ENCODE measurements around the gene CEP164. TPM values are rescaled to one million over a fixed set of nuclear protein-coding genes. Genes with fewer than 3 reads are reported as not detected.
A peak's percentile ranks its signal among the peaks of the same experiment; 100 is the strongest.
"Not testable (repeated sequence)": the region's sequence is repeated elsewhere in the genome, so short reads cannot be mapped to it uniquely, and the experiment has no call there.

The CEP164 gene
- total RNA-seq, 1 donor from 2014 or later: 19.6 TPM

GRCh38 chr11:117303646-117304315 lies 23.9 kb upstream of the CEP164 start:
- DNase-seq (ENCODE audit: low read depth in 2 of 2): no peak

DNA sequence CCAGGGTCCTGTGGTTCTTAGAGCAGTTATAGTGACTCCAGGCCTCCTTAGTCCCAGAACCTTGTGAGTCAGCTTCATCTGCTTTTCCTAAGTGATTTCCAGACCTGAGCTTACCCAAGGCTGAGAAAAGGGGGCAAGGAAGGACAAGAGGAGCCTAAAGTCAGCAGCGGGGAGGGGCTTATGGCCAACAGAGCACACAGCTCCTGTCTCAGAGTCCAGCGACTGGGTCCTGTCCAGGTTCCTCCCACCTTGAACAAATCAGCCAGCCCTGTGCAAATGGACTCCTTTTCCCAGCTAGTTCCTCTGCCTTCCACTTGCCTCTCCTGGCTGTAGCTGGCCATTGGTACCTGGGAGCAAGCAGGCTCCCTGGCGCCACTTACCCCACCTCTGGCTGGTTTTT lies 22.5 kb upstream of the CEP164 start:
- no peak for DNase-seq (ENCODE audit: low read depth in 2 of 2)

DNA sequence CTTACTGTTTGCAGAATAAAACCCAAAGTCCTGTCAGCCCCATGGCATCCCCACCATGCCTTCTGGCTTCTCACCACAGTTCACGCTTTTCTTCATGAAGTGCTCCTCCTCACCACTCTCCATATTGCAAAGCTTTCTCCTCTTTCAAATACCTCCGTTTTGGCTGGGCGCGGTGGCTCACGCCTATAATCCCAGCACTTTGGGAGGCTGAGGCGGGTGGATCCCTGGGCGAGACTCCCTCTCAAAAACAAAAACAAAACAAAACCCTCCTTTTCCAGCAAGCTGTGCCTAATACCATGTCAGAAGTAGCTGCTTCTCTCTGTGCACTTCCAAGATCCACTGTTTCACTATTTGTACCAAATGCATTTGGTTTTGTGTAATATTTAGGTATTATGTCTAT lies 18.3 kb upstream of the CEP164 start:
- DNase-seq (ENCODE audit: low read depth in 2 of 2): no peak

DNA sequence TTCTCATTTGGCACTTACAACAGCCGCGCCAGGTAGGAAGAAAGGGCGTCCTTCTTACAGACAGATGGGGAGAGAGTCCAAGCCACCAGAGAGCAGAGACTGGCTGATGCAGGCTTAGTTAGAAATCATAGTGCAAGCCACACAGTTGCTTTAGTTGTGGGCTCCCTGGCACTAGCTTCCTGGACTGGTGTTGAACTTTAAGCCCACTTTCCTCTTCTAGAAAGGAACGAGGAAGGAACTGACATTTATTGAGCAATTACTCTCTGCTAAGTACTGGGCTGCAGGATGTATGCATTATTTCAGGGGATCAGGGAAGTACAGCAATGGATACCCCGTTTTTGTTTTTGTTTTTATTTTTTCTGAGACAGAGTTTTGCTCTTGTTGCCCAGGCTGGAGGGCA lies 14.6 kb upstream of the CEP164 start:
- no peak for DNase-seq (ENCODE audit: low read depth in 2 of 2)

GRCh38 chr11:117313828-117314768 lies 13.6 kb upstream of the CEP164 start:
- DNase-seq (ENCODE audit: low read depth in 2 of 2): no peak

DNA sequence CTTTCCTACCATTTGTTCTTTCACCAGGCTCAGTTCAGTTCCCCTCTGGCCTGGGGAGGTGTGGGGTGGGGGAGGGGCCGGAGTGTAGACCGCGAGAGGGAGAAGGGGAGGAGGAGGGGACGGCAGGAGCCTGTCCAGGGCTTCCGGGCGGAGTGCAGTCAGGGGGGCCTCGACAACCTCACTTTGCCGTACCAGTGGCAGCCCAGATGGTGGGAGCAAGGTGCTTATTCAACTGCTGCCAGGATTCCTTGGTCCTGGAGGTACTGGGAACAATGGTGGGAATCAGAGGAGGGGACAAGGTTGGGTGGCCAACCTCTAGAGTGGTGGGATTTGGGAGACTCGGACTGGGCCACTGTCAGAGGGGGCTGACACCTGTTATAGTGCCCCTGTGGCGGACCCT lies 12.8 kb upstream of the CEP164 start:
- no peak for DNase-seq (ENCODE audit: low read depth in 2 of 2)

- DNase-seq (ENCODE audit: low read depth in 2 of 2): peak in 1 of 2 donors; percentile 15
These were observed 12.1 kb upstream of the CEP164 start for GRCh38 chr11:117315285-117316196.

DNA sequence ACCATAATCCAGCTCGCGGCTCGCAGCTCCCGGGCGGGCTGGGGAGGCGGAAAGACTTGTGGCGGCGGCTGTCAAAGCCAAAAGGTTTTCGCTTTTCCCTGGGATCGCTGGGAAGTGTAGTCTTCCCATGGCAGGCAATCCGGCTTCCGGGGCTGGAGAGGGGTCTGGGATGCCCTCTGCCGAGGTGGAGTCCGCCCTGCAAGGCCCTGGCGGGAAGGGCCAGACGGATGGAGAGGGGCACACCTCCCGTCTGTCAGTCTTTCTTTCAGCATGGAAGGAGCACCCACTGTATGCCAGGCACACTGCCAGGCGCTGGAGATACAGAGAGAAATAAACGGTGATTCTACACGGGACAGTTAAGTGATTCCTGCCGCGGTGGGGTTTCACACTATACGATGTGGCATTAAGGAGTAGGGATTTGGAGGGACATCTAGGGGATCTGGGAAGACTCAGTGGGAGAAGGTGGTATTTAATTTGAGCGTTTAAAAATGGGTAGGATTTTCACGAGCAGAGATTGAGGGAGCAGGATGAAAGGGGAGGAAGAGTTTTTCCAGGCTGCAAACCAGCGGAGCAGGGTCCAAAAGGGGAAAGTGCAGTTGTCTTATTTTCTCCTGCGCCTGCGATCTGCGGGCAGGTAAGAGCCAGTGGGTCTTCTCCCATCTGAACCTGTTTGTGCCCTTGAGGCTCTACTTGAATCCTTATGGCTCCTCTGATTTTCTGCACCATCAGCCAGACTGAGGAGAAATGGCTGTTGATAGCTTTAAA lies 11.3 kb upstream of the CEP164 start, which contains the start of gene BACE1:
TSS of gene BACE1 (minus strand) at position 60 of the 765 bp plus-strand sequence. CDS start 461 bp downstream, outside the sequence.
- DNase-seq (ENCODE audit: low read depth in 2 of 2): peak; percentile 48 to 79

GRCh38 chr11:117318738-117319137 lies 8.9 kb upstream of the CEP164 start:
- DNase-seq (ENCODE audit: low read depth in 2 of 2): no peak

GRCh38 chr11:117319214-117319840 lies 8.3 kb upstream of the CEP164 start:
- DNase-seq (ENCODE audit: low read depth in 2 of 2): peak; percentile 70 to 74

GRCh38 chr11:117327255-117327566 lies 443 bp upstream of the CEP164 start:
- DNase-seq (ENCODE audit: low read depth in 2 of 2): not testable (repeated sequence)

DNA sequence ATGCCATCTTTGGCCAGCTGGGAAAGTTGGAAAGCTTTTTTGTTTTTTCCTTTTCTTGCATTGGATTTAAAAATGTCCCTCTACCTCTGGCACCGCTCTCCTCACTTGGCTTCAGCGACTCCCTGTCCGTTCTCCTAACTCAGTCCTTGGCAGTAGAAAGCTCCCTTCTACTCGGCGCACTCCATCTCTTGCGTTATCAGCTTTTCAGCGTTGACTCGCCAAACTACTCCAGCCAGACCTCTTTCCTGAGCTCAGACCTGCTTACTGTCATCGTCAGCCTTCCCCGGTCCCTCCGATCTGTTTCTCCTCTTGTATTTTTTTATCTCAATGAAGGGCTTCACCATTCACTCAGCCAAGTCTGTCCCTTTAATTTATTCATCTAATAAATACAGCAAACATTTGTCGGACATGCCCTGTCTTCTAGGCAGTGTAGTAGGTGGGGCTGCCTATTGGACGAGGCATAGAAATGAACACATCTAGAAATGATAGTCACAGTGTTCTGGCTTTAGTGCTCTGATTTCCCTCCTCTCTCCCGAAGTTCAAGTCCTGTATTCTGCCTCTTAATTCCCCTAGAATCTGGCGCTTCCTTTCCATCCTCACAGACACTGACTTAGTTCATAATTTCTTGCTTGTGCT lies 839 bp downstream of the CEP164 start:
- DNase-seq (ENCODE audit: low read depth in 2 of 2): peak; percentile 12 to 40

- DNase-seq (ENCODE audit: low read depth in 2 of 2): no peak
These were observed 5.2 kb downstream of the CEP164 start for GRCh38 chr11:117332843-117333242.

DNA sequence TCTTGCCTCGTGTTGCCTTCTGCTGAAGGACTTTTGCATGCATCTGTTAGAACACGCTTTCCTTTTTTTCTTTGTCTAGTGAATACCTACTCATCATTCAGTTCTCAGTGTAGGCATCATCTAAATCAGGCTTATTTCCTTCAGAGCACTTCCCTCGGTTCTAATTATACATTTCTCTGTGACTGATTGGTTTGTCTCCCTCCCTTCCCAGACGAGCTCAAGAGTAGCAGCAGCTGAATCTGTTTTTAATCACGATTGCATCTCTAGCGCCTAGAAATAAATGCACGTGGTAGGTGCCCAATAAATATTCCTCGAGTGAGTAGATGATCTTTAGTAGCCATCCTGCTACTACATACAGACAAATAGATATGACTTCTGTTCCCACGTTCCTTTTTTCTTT lies 6.3 kb downstream of the CEP164 start:
- DNase-seq (ENCODE audit: low read depth in 2 of 2): no peak

- no peak for DNase-seq (ENCODE audit: low read depth in 2 of 2)
These were observed 7.2 kb downstream of the CEP164 start for GRCh38 chr11:117334896-117335295.

GRCh38 chr11:117335399-117335798 lies 7.7 kb downstream of the CEP164 start:
- no peak for DNase-seq (ENCODE audit: low read depth in 2 of 2)

DNA sequence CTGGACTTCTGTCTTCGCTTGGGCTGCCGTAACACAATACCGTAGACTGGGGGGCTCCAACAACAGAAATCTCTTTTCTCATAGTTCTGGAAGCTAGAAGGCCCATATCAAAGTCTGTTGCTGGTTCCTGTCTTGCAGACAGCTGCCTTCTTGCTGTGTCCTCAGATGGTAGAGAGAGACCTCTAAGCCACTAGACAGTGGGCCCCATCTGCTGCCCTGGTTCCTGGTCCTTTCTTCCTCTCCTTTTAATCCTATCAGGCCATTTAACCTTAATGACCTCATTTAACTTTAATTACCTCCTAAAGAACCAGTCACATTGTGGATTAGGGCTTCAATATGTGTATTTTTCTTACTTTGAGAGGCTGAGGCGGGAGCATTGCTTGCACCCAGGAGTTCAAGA lies 9.4 kb downstream of the CEP164 start:
- DNase-seq (ENCODE audit: low read depth in 2 of 2): no peak

DNA sequence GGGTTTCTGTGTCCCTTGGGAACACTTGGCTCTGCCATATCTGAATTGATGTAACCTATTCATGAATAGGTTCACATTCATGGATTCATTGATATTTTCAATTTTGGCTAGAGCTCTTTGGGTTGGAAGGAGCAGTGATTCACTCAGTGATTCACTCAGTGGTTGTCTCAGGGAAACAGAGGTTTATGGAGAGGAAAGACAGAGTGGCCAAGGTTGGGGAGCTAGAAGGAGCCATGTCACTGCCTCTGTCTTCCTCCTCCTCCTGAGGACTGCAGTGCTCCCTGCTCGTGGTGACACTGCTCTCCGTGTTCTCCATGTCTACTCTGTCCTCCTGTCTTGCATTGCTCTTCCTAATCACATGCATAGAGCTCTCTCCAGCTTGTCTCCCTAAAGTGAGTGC lies 17.4 kb downstream of the CEP164 start:
- no peak for DNase-seq (ENCODE audit: low read depth in 2 of 2)

GRCh38 chr11:117354550-117354949 lies 26.9 kb downstream of the CEP164 start:
- DNase-seq (ENCODE audit: low read depth in 2 of 2): no peak
